Heart left ventricle (tissue), 13 donors: ENCODE measurements around the gene NUDT16L1.

Source experiments
- CTCF ChIP-seq, 12 donors: fragments of 200-600 bp; sonication (generic) in 4 of 12; IDR thresholded peaks; one replicate each; pipeline versions ENCODE4 v1.5.0 to v1.8.0; 2018 to 2022; ENCODE audit warnings: antibody characterized with exemption in 12 of 12, mild to moderate bottlenecking in 5 of 12
- POLR2A ChIP-seq, 2 donors: fragments of 450-650 bp; IDR thresholded peaks; one replicate each; pipeline ENCODE4 v1.6.1; 2017; ENCODE audit warnings: antibody characterized with exemption in 2 of 2, mild to moderate bottlenecking in 2 of 2, moderate library complexity in 2 of 2
- donor health status: ischemic (EF 13 %, LVEDD 7.1; RV severe dilation, severe dysfunction).
- donor health status: DM: no; HTN: yes; CAD: no.
- donor health status: DM: no; HTN: no; CAD: no.
- donor health status: ischemic (EF 25% LVEDD 6.9; RV normal size, moderate dysfunction).
- donor health status: ischemic (EF 25% LVEDD 5.7; RV mildly dilated, moderate dysfunction).
- donor health status: ischemic (EF 35%, LVEDD 5.7; RV mildly dilated, moderate dysfunction).
- donor health status: nonischemic (EF 11% LVEDD 7.7; RV severe dilation, severe dysfunction).
- donor health status: DM: yes; HTN: yes; CAD: no.
- donor health status: PGD.
- donor health status: ischemic (EF 29% LVEDD 5.4; RV normal size, mild dysfunction).
- donor health status: nonischemic (EF 23%, LVEDD 6.1; RV moderate dilation, normal function).

GRCh38 chr16:4676831-4677230 lies 16.5 kb upstream of the NUDT16L1 start:
- TF ChIP-seq CTCF (IDR thresholded peaks at IDR 0.05) = no peak
- no peak for TF ChIP-seq POLR2A (IDR thresholded peaks at IDR 0.05)
